Right renal cortex interstitium (tissue), 3 donors: ENCODE data around the gene ZNF331. TPM values are rescaled to one million over a fixed set of nuclear protein-coding genes. Genes with fewer than 3 reads are reported as not detected.
"Not testable (repeated sequence)": the region's sequence is repeated elsewhere in the genome, so short reads cannot be mapped to it uniquely, and the experiment has no call there.

Experiments
- DNase-seq, 3 donors: peaks; one replicate each; pipeline ENCODE4 v3.0.0-alpha.2; 2013; ENCODE audit warnings: low read depth in 3 of 3, low spot score in 2 of 3
- polyA plus RNA-seq, 3 donors: library from polyadenylated mRNA; unstranded; fragments of 120-200 nt; gene quantifications; one replicate each; pipeline ENCODE4 v1.2.1, GENCODE V29; 2013; ENCODE audit not compliant: insufficient read length in 3 of 3

The ZNF331 gene
- polyA plus RNA-seq = 10 to 100 TPM; 14.8 to 16.0 (median 15.8) TPM

- DNase-seq = peak; percentile 51 to 62 (median 55)
Observed at GRCh38 chr19:53537521-53538377, at the start of gene ZNF331. Gene ZNF331 (plus strand): TSS chr19:53538145. CDS start chr19:53569377, 31,232 bp downstream.

- no peak for DNase-seq
Observed at GRCh38 chr19:53492153-53492552, 45.8 kb upstream of the ZNF331 start.

GRCh38 chr19:53497311-53498023, 40.5 kb upstream of the ZNF331 start:
- not testable (repeated sequence) for DNase-seq

- DNase-seq = not testable (repeated sequence)
Observed at GRCh38 chr19:53498024-53498395, 39.9 kb upstream of the ZNF331 start.

- DNase-seq = not testable (repeated sequence)
Observed at GRCh38 chr19:53503151-53503550, 34.8 kb upstream of the ZNF331 start.

GRCh38 chr19:53503671-53504364, 34.1 kb upstream of the ZNF331 start:
- DNase-seq = not testable (repeated sequence)

- DNase-seq = not testable (repeated sequence)
Observed at GRCh38 chr19:53504365-53504703, 33.6 kb upstream of the ZNF331 start.

GRCh38 chr19:53504885-53505284, 33.1 kb upstream of the ZNF331 start:
- DNase-seq = no peak

GRCh38 chr19:53506728-53507127, 31.2 kb upstream of the ZNF331 start:
- DNase-seq = no peak

GRCh38 chr19:53507523-53508442, 30.2 kb upstream of the ZNF331 start:
- DNase-seq = no peak

GRCh38 chr19:53509443-53509842, 28.5 kb upstream of the ZNF331 start:
- no peak for DNase-seq

GRCh38 chr19:53509845-53510244, 28.1 kb upstream of the ZNF331 start:
- DNase-seq = no peak

- no peak for DNase-seq
Observed at GRCh38 chr19:53511357-53511756, 26.6 kb upstream of the ZNF331 start.

GRCh38 chr19:53511933-53512374, 26.0 kb upstream of the ZNF331 start:
- DNase-seq = peak in 1 of 3 donors; percentile 38

- DNase-seq = not testable (repeated sequence)
Observed at GRCh38 chr19:53515047-53515446, 22.9 kb upstream of the ZNF331 start.

GRCh38 chr19:53517114-53517741, 20.7 kb upstream of the ZNF331 start:
- DNase-seq = no peak

GRCh38 chr19:53518121-53518520, 19.8 kb upstream of the ZNF331 start:
- no peak for DNase-seq

- no peak for DNase-seq
Observed at GRCh38 chr19:53518716-53519115, 19.2 kb upstream of the ZNF331 start.

- DNase-seq = no peak
Observed at GRCh38 chr19:53519446-53519845, 18.5 kb upstream of the ZNF331 start.

GRCh38 chr19:53520163-53520546, 17.8 kb upstream of the ZNF331 start:
- no peak for DNase-seq
